Upper lobe of right lung (tissue), 1 donor: ENCODE data around the gene HMGCL. TPM values are rescaled to one million over a fixed set of nuclear protein-coding genes. Genes with fewer than 3 reads are reported as not detected.
"Not testable (repeated sequence)": the region's sequence is repeated elsewhere in the genome, so short reads cannot be mapped to it uniquely, and the experiment has no call there.

ENCODE experiments used
- ATAC-seq: fragments of 200-7000 bp; cut with Tn5 transposase; one replicate; pipeline ENCODE4 v1.9.1; 2020; ENCODE audit warnings: mild to moderate bottlenecking, moderate library complexity
- DNase-seq: peaks from one replicate; pipeline ENCODE4 v3.0.0-alpha.2; 2020
- H3K27ac ChIP-seq: fragments of 200-600 bp; one replicate; pipeline ENCODE4 v1.8.0; 2022
- H3K27me3 ChIP-seq: fragments of 200-600 bp; one replicate; pipeline ENCODE4 v1.8.0; 2022; ENCODE audit warnings: mild to moderate bottlenecking
- H3K36me3 ChIP-seq: fragments of 200-600 bp; one replicate; pipeline ENCODE4 v1.8.0; 2022
- H3K4me1 ChIP-seq: fragments of 200-600 bp; one replicate; pipeline ENCODE4 v1.8.0; 2022
- H3K4me3 ChIP-seq: fragments of 200-600 bp; one replicate; pipeline ENCODE4 v1.8.0; 2022; ENCODE audit warnings: mild to moderate bottlenecking
- H3K9me3 ChIP-seq: fragments of 200-600 bp; one replicate; pipeline ENCODE4 v1.8.0; 2022
- CTCF ChIP-seq: fragments of 200-600 bp; IDR thresholded peaks from one replicate; pipeline ENCODE4 v1.8.0; 2022; ENCODE audit warnings: antibody characterized with exemption
- intact Hi-C: fragments of 100-400 bp; cut with DNase I; formaldehyde crosslinking; loops from one replicate; pipeline ENCODE4 v1.11.0; 2022
- total RNA-seq: library from RNA; stranded (reverse); fragmentation: NEBNext Ultra II Directional; extraction: Animal tissue kit (Norgen Biotek cat#: 25700); gene quantifications from one replicate; pipeline ENCODE4 v1.2.1, GENCODE V29; 2021
- donor health status: DM: no; HTN: yes; CAD: no; lungs with severe emphysema.

The HMGCL gene
- total RNA-seq, 1 donor from 2014 or later, result 40.1 TPM

DNA sequence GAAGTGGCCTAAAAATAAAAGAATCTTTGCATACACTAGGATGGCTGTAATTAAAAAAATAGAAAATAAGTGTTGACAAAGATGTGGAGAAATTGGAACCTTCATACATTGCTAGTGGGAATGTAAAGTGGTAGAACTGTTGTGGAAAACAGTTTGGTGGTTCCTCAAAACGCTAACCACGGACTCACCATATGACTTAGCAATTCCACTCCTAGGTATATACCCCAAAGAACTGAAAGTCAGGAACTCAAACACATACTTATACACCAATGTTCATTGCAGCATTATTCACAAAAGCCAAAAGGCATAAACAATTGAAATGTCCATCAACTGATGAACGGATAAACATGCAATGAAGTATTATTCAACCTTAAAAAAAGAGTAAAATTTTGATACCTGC lies 10.8 kb upstream of the HMGCL start:
- H3K9me3 ChIP-seq, result no peaks in the 10 kb centered on the region
- no peak overlapping the region for H3K4me3 ChIP-seq
- H3K27ac ChIP-seq, result no peak overlapping the region
- H3K36me3 ChIP-seq, result no peaks in the 10 kb centered on the region
- intact Hi-C loops, result no loop called here
- TF ChIP-seq CTCF, result no peak
- ATAC-seq, result no peak
- H3K27me3 ChIP-seq, result no peaks in the 10 kb centered on the region
- H3K4me1 ChIP-seq, result peaks cover 6% of the 10 kb centered on the region
- DNase-seq, result no peak

DNA sequence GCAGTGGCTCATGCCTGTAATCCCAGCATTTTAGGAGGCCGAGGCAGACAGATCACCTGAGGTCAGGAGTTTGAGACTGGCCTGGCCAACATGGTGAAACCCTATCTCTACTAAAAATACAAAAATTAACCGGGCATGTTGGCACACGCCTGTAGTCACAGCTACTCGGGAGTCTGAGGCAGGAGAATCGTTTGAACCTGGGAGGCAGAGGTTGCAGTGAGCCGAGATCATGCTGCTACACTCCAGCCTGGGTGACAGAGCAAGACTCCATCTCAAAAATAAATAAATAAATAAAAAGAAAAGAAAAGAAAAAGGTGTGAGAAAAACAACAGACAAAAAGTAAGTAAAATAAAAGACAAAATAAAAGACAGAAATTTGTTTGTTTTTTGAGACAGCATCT lies 8.9 kb upstream of the HMGCL start:
- H3K4me3 ChIP-seq, H3K9me3 ChIP-seq, H3K27me3 ChIP-seq, intact Hi-C loops, H3K4me1 ChIP-seq, H3K27ac ChIP-seq, DNase-seq, ATAC-seq, H3K36me3 ChIP-seq: not testable (repeated sequence)

DNA sequence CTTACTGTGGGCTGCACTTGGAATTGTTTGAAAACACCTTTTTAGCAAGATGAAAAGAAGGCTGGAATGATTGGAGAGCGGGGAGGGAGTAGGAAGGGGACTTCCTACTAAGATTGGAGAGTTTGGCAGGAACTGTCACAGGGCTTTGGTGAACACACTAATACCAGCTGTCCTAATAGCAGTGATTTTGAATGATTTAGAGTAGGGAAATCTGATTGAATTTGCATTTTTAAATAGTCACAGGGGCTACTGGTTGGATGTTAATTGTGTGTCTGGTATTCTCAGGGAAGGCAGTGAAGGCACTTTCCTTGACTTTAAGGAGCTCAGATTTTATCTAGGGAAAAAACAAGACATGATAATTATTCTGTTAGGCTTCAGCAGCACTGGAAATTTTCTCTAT lies 2.5 kb upstream of the HMGCL start:
- Histone ChIP-seq H3K27ac (no peak overlapping the region), H3K4me3 (no peak overlapping the region), H3K27me3 (no peaks in the 10 kb centered on the region), H3K36me3 (no peaks in the 10 kb centered on the region), H3K9me3 (no peaks in the 10 kb centered on the region), H3K4me1 (peaks cover 11% of the 10 kb centered on the region)
- intact Hi-C loops, result no loop called here
- ATAC-seq (no peak), DNase-seq (no peak)
- no peak for TF ChIP-seq CTCF

GRCh38 chr1:23826590-23826989 lies 1.4 kb upstream of the HMGCL start:
- H3K9me3 ChIP-seq, H3K27me3 ChIP-seq, H3K4me3 ChIP-seq, ATAC-seq, H3K27ac ChIP-seq, intact Hi-C loops, H3K36me3 ChIP-seq, DNase-seq: not testable (repeated sequence)
- H3K4me1 ChIP-seq, result peaks cover 11% of the 10 kb centered on the region

DNA sequence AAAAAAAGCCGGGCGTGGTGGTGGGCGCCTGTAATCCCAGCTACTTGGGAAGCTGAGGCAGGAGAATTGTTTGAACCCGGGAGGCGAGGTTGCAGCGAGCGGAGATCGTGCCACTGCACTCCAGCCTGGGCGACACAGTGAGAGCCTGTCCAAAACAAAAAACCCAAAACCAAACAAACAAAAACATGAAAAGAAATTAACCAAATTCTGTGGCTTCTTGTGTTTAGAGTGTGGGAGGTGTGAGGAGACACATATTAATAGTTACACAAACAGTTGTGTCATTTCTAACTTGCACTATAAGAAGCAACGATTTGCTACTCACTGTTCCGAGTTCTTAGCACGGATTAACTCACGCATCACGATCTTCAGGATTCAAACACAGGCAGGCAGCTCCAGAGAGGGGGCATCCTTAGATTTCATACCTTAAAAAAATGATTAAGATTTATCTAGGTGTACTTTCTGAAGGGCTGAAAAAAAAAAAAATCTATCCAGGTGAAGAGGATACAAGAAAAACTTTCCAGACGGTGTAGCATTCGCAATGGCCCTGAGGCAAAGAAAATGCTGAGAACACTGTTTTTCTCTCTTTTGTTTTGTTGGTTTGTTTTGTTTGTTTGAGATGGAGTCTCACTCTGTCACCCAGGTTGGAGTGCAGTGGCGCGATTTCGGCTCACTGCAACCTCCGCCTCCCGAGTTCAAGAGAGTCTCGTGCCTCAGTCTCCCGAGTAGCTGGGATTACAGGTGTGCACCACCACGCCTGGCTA lies 713 bp upstream of the HMGCL start:
- H3K4me1 ChIP-seq, result peaks cover 11% of the 10 kb centered on the region
- no peak for TF ChIP-seq CTCF
- H3K4me3 ChIP-seq, result peak overlapping the region; percentile 99
- H3K9me3 ChIP-seq, result no peaks in the 10 kb centered on the region
- peak overlapping the region; percentile 98 for H3K27ac ChIP-seq
- H3K27me3 ChIP-seq, result no peaks in the 10 kb centered on the region
- intact Hi-C loops, result no loop called here
- no peak for ATAC-seq
- H3K36me3 ChIP-seq, result no peaks in the 10 kb centered on the region
- no peak for DNase-seq

GRCh38 chr1:23824711-23825075 lies 536 bp downstream of the HMGCL start:
- no peak for ATAC-seq
- H3K4me1 ChIP-seq, result peaks cover 11% of the 10 kb centered on the region
- peak overlapping the region; percentile 99 for H3K4me3 ChIP-seq
- no peak for TF ChIP-seq CTCF
- peak overlapping the region; percentile 98 for H3K27ac ChIP-seq
- intact Hi-C loops, result no loop called here
- no peaks in the 10 kb centered on the region for H3K9me3 ChIP-seq
- H3K36me3 ChIP-seq, result peaks cover 9% of the 10 kb centered on the region
- H3K27me3 ChIP-seq, result no peaks in the 10 kb centered on the region
- no peak for DNase-seq

DNA sequence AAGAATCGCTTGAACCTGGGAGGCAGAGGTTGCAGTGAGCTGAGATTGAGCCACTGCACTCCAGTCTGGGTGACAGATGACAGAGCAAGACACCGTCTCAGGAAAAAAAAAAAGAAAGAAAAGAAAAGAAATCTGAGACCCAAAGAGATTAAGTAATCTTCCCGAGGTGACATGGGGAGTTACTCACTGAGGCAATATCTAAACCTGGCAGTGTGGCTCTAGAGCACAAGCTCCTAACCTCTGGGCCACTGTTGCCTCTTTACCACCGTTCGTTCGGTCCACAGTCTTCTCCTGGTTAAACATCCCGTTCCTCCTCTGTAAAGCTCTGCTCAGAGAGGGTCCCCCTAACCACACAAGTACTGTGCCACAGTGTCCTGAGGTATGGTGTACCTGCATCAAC lies 1.5 kb downstream of the HMGCL start:
- DNase-seq, result no peak
- H3K27ac ChIP-seq, result no peak overlapping the region
- no peak for ATAC-seq
- peaks cover 16% of the 10 kb centered on the region for H3K36me3 ChIP-seq
- intact Hi-C loops, result no loop called here
- no peak overlapping the region for H3K4me3 ChIP-seq
- peaks cover 11% of the 10 kb centered on the region for H3K4me1 ChIP-seq
- H3K27me3 ChIP-seq, result no peaks in the 10 kb centered on the region
- TF ChIP-seq CTCF, result no peak
- H3K9me3 ChIP-seq, result no peaks in the 10 kb centered on the region
